Peyer's patch (tissue), 4 donors: ENCODE data around the gene HAS3. TPM values are rescaled to one million over a fixed set of nuclear protein-coding genes. Genes with fewer than 3 reads are reported as not detected.

Experiments
- DNase-seq, 3 donors: peaks; one replicate each; pipeline ENCODE4 v3.0.0-alpha.2; 2017 to 2019
- H3K27ac ChIP-seq, 4 donors: fragments of 200-600 bp; sonication (generic); one replicate each; pipeline ENCODE4 v1.5.1; 2016 to 2019
- H3K27me3 ChIP-seq, 2 donors: fragments of 200-600 bp; sonication (generic); one replicate each; pipeline ENCODE4 v1.5.1; 2019
- H3K36me3 ChIP-seq, 3 donors: fragments of 200-600 bp; sonication (generic); one replicate each; pipeline ENCODE4 v1.5.1; 2016 to 2019
- H3K4me1 ChIP-seq, 4 donors: fragments of 200-600 bp; sonication (generic); one replicate each; pipeline ENCODE4 v1.5.1; 2016 to 2019
- H3K4me3 ChIP-seq, 4 donors: fragments of 200-600 bp; sonication (generic); 1 replicate in 3 of 4; 2 replicates in 1 of 4; pipeline ENCODE4 v1.5.1; 2016 to 2019; ENCODE audit warnings: mild to moderate bottlenecking in 1 of 4
- H3K9me3 ChIP-seq, 4 donors: fragments of 200-600 bp; sonication (generic); one replicate each; pipeline ENCODE4 v1.5.1; 2016 to 2019; ENCODE audit warnings: mild to moderate bottlenecking in 1 of 4
- CTCF ChIP-seq, 6 experiments: fragments of 450-650 bp in 4 of 6; fragments of 200-600 bp in 2 of 6; sonication (generic) in 1 of 6; IDR thresholded peaks; one replicate each; pipeline ENCODE4 v1.5.1; 2017 to 2019; ENCODE audit warnings: antibody characterized with exemption in 6 of 6, mild to moderate bottlenecking in 3 of 6, moderate library complexity in 1 of 6
- POLR2A ChIP-seq, 2 donors: fragments of 450-650 bp; IDR thresholded peaks; one replicate each; pipeline ENCODE4 v1.5.1; 2017; ENCODE audit warnings: antibody characterized with exemption in 2 of 2, mild to moderate bottlenecking in 2 of 2, moderate library complexity in 2 of 2
- total RNA-seq, 4 donors: library from RNA; depleted of rRNA; stranded (reverse); fragments of >200 nt; gene quantifications; one replicate each; pipeline ENCODE4 v1.1.0, GENCODE V29; 2016

Gene HAS3
- total RNA-seq, 4 donors from 2014 or later: 1.1 to 2.5 (median 1.2) TPM

GRCh38 chr16:69107316-69107962 is 2.0 kb downstream of the HAS3 start:
- no peak overlapping the region for H3K27ac ChIP-seq

GRCh38 chr16:69108064-69108904 is 2.8 kb downstream of the HAS3 start:
- H3K9me3 ChIP-seq: no peaks in the 10 kb centered on the region
- no peaks in the 10 kb centered on the region for H3K27me3 ChIP-seq
- no peak for DNase-seq
- peaks cover 5 to 22% (median 12%) of the 10 kb centered on the region in 4 donors for H3K4me1 ChIP-seq
- H3K27ac ChIP-seq: no peak overlapping the region
- H3K4me3 ChIP-seq: no peak overlapping the region
- TF ChIP-seq CTCF (IDR thresholded peaks at IDR 0.05) (no peak), POLR2A (IDR thresholded peaks at IDR 0.05) (no peak)
- H3K36me3 ChIP-seq: peaks cover 0 to 8% (median 0%) of the 10 kb centered on the region in 3 donors

More at GRCh38 chr16:69107316-69107962, 2.0 kb downstream of the HAS3 start:
- DNase-seq: peak in 2 of 3 donors; percentile 56 to 67
- Histone ChIP-seq H3K9me3 (no peaks in the 10 kb centered on the region), H3K27me3 (no peaks in the 10 kb centered on the region), H3K4me1 (peaks cover 5 to 22% (median 12%) of the 10 kb centered on the region in 4 donors), H3K36me3 (peaks cover 0 to 8% (median 0%) of the 10 kb centered on the region in 3 donors), H3K4me3 (peak overlapping the region in 3 of 4 donors; percentile 0 to 55 (median 52))
- no peak for TF ChIP-seq POLR2A (IDR thresholded peaks at IDR 0.05)
- TF ChIP-seq CTCF (IDR thresholded peaks at IDR 0.05): no peak

- H3K4me3 ChIP-seq: no peak overlapping the region
- TF ChIP-seq POLR2A (IDR thresholded peaks at IDR 0.05): no peak
- no peak for TF ChIP-seq CTCF (IDR thresholded peaks at IDR 0.05)
- H3K27ac ChIP-seq: no peak overlapping the region
Measured at GRCh38 chr16:69108905-69109252, 3.4 kb downstream of the HAS3 start.

GRCh38 chr16:69109486-69110270 is 4.2 kb downstream of the HAS3 start:
- Histone ChIP-seq H3K4me1 (peaks cover 5 to 22% (median 12%) of the 10 kb centered on the region in 4 donors), H3K4me3 (no peak overlapping the region), H3K27me3 (no peaks in the 10 kb centered on the region), H3K36me3 (peaks cover 0 to 18% (median 0%) of the 10 kb centered on the region in 3 donors), H3K9me3 (no peaks in the 10 kb centered on the region), H3K27ac (no peak overlapping the region)
- no peak for DNase-seq
- no peak for TF ChIP-seq POLR2A (IDR thresholded peaks at IDR 0.05)
- no peak for TF ChIP-seq CTCF (IDR thresholded peaks at IDR 0.05)

More at GRCh38 chr16:69108905-69109252, 3.4 kb downstream of the HAS3 start:
- H3K36me3 ChIP-seq: peaks cover 0 to 10% (median 0%) of the 10 kb centered on the region in 3 donors
- H3K4me1 ChIP-seq: peaks cover 5 to 22% (median 12%) of the 10 kb centered on the region in 4 donors
- H3K9me3 ChIP-seq: no peaks in the 10 kb centered on the region
- DNase-seq: no peak
- no peaks in the 10 kb centered on the region for H3K27me3 ChIP-seq

GRCh38 chr16:69110406-69110805 is 5.0 kb downstream of the HAS3 start:
- no peak overlapping the region for H3K27ac ChIP-seq
- DNase-seq: peak in 1 of 3 donors; percentile 15
- no peaks in the 10 kb centered on the region for H3K27me3 ChIP-seq
- no peaks in the 10 kb centered on the region for H3K9me3 ChIP-seq
- H3K36me3 ChIP-seq: peaks cover 0 to 25% (median 0%) of the 10 kb centered on the region in 3 donors
- H3K4me1 ChIP-seq: peaks cover 5 to 22% (median 12%) of the 10 kb centered on the region in 4 donors
- TF ChIP-seq POLR2A (IDR thresholded peaks at IDR 0.05): no peak
- TF ChIP-seq CTCF (IDR thresholded peaks at IDR 0.05): no peak
- no peak overlapping the region for H3K4me3 ChIP-seq
